HEK293 (cell line): ENCODE results near the gene USP46.

ENCODE experiments used
- CTCF ChIA-PET: fragments of 350-600 bp; formaldehyde crosslinking; extraction: SDS; loops from one replicate; lab custom pipeline; 2021; ENCODE audit warnings: antibody characterized with exemption; lab: Yijun Ruan, JAX
- POLR2A ChIA-PET: fragments of 300-600 bp; formaldehyde crosslinking; extraction: SDS; loops from one replicate; lab custom pipeline; 2020; ENCODE audit warnings: antibody characterized with exemption, inconsistent platforms; lab: Yijun Ruan, JAX
- H3K27ac ChIP-seq: fragments of 200-500 bp; sonication (Bioruptor generic); 2 replicates; pipeline ENCODE4 v1.5.1; 2014; ENCODE audit warnings: low read depth, low read length, control low read depth, inconsistent platforms; ENCODE audit errors: extremely low read depth
- H3K36me3 ChIP-seq, 2 experiments: fragments of 200-500 bp in 1 of 2; sonication (Bioruptor generic) in 1 of 2; 1 replicate in 1 of 2; 2 replicates in 1 of 2; pipeline ENCODE4 v1.5.1; 2014 to 2017; ENCODE audit warnings: inconsistent platforms in 2 of 2, low read length in 2 of 2; ENCODE audit not compliant: control insufficient read depth in 2 of 2, insufficient read depth in 1 of 2
- H3K4me1 ChIP-seq: fragments of 200-500 bp; sonication (Bioruptor generic); 2 replicates; pipeline ENCODE4 v1.5.1; 2014; ENCODE audit warnings: mild to moderate bottlenecking, low read length, inconsistent platforms; ENCODE audit not compliant: control insufficient read depth, insufficient read depth
- H3K4me3 ChIP-seq: 2 replicates; pipeline ENCODE4 v1.5.1; 2011; ENCODE audit warnings: low read depth, mild to moderate bottlenecking, control low read depth, low read length, moderate library complexity
- H3K9me3 ChIP-seq: fragments of 200-500 bp; sonication (Bioruptor generic); 2 replicates; pipeline ENCODE4 v1.5.1; 2014; ENCODE audit warnings: low read depth, low read length, inconsistent platforms; ENCODE audit not compliant: control insufficient read depth, insufficient read depth
- KLF10 ChIP-seq: fragments of 450-650 bp; IDR thresholded peaks from 2 replicates; pipeline ENCODE4 v1.5.1; 2018; ENCODE audit warnings: missing biosample characterization, mild to moderate bottlenecking, missing genetic modification characterization
- KLF16 ChIP-seq: fragments of 450-650 bp; formaldehyde crosslinking; IDR thresholded peaks from 2 replicates; pipeline ENCODE4 v1.5.1; 2017; ENCODE audit warnings: missing biosample characterization, missing genetic modification characterization
- KLF7 ChIP-seq: fragments of 450-650 bp; formaldehyde crosslinking; IDR thresholded peaks from 2 replicates; pipeline ENCODE4 v1.5.1; 2016; ENCODE audit warnings: missing biosample characterization, missing genetic modification characterization, borderline replicate concordance
- SALL2 ChIP-seq: fragments of 450-650 bp; formaldehyde crosslinking; IDR thresholded peaks from 2 replicates; pipeline ENCODE4 v1.5.0; 2017; ENCODE audit warnings: missing biosample characterization, mild to moderate bottlenecking, missing genetic modification characterization, borderline replicate concordance
- TCF7L2 ChIP-seq: IDR thresholded peaks from 2 replicates; pipeline ENCODE4 v1.6.1; 2011; ENCODE audit warnings: low read depth, mild to moderate bottlenecking, inconsistent platforms, low read length, moderate library complexity, borderline replicate concordance
- YY1 ChIP-seq: fragments of 450-650 bp; formaldehyde crosslinking; IDR thresholded peaks from 2 replicates; pipeline ENCODE4 v1.5.1; 2018; ENCODE audit warnings: missing biosample characterization, missing genetic modification characterization
- YY2 ChIP-seq: fragments of 450-650 bp; formaldehyde crosslinking; IDR thresholded peaks from 2 replicates; pipeline ENCODE4 v1.5.1; 2016; ENCODE audit warnings: missing biosample characterization, missing genetic modification characterization
- ZBTB1 ChIP-seq: fragments of 450-650 bp; formaldehyde crosslinking; IDR thresholded peaks from 2 replicates; pipeline ENCODE4 v1.5.1; 2016; ENCODE audit warnings: missing biosample characterization, missing genetic modification characterization
- ZBTB20 ChIP-seq: fragments of 450-650 bp; formaldehyde crosslinking; IDR thresholded peaks from 2 replicates; pipeline ENCODE4 v1.5.1; 2016; ENCODE audit warnings: missing biosample characterization, missing genetic modification characterization
- ZBTB7A ChIP-seq: fragments of 450-650 bp; formaldehyde crosslinking; IDR thresholded peaks from 2 replicates; pipeline ENCODE4 v1.5.1; 2016; ENCODE audit warnings: low read depth, missing biosample characterization, missing genetic modification characterization
- ZFP41 ChIP-seq: fragments of 450-650 bp; formaldehyde crosslinking; IDR thresholded peaks from 2 replicates; pipeline ENCODE4 v1.5.1; 2016; ENCODE audit warnings: missing biosample characterization, missing genetic modification characterization, borderline replicate concordance
- ZFP69B ChIP-seq: fragments of 450-650 bp; formaldehyde crosslinking; IDR thresholded peaks from 2 replicates; pipeline ENCODE4 v1.5.1; 2016; ENCODE audit warnings: missing biosample characterization, missing genetic modification characterization
- ZIC2 ChIP-seq: fragments of 450-650 bp; formaldehyde crosslinking; IDR thresholded peaks from 2 replicates; pipeline ENCODE4 v1.5.1; 2016; ENCODE audit warnings: missing biosample characterization, missing genetic modification characterization
- ZNF140 ChIP-seq: fragments of 450-650 bp; formaldehyde crosslinking; IDR thresholded peaks from 2 replicates; pipeline ENCODE4 v1.5.1; 2016; ENCODE audit warnings: missing biosample characterization, missing genetic modification characterization
- ZNF174 ChIP-seq: fragments of 450-650 bp; formaldehyde crosslinking; IDR thresholded peaks from 2 replicates; pipeline ENCODE4 v1.5.0; 2017; ENCODE audit warnings: missing biosample characterization, mild to moderate bottlenecking, missing genetic modification characterization
- ZNF23 ChIP-seq: fragments of 450-650 bp; formaldehyde crosslinking; IDR thresholded peaks from 2 replicates; pipeline ENCODE4 v1.5.1; 2016; ENCODE audit warnings: missing biosample characterization, missing genetic modification characterization, borderline replicate concordance
- ZNF248 ChIP-seq: fragments of 450-650 bp; formaldehyde crosslinking; IDR thresholded peaks from 2 replicates; pipeline ENCODE4 v1.5.1; 2017; ENCODE audit warnings: missing biosample characterization, missing genetic modification characterization
- ZNF302 ChIP-seq: fragments of 450-650 bp; formaldehyde crosslinking; IDR thresholded peaks from 2 replicates; pipeline ENCODE4 v1.5.1; 2016; ENCODE audit warnings: missing biosample characterization, missing genetic modification characterization, low read depth
- ZNF350 ChIP-seq: fragments of 450-650 bp; formaldehyde crosslinking; IDR thresholded peaks from 2 replicates; pipeline ENCODE4 v1.5.0; 2017; ENCODE audit warnings: missing biosample characterization, mild to moderate bottlenecking, missing genetic modification characterization
- ZNF37A ChIP-seq: fragments of 450-650 bp; IDR thresholded peaks from 2 replicates; pipeline ENCODE4 v1.5.1; 2018; ENCODE audit warnings: missing biosample characterization, missing genetic modification characterization
- ZNF48 ChIP-seq: fragments of 450-650 bp; formaldehyde crosslinking; IDR thresholded peaks from 2 replicates; pipeline ENCODE4 v1.5.1; 2016; ENCODE audit warnings: missing biosample characterization, missing genetic modification characterization
- ZNF544 ChIP-seq: fragments of 450-650 bp; formaldehyde crosslinking; IDR thresholded peaks from 2 replicates; pipeline ENCODE4 v1.5.0; 2017; ENCODE audit warnings: missing biosample characterization, missing genetic modification characterization
- ZNF560 ChIP-seq: fragments of 450-650 bp; formaldehyde crosslinking; IDR thresholded peaks from 2 replicates; pipeline ENCODE4 v1.5.1; 2017; ENCODE audit warnings: missing biosample characterization, missing genetic modification characterization, borderline replicate concordance
- ZNF561 ChIP-seq: fragments of 450-650 bp; IDR thresholded peaks from 2 replicates; pipeline ENCODE4 v1.5.1; 2018; ENCODE audit warnings: missing biosample characterization, missing genetic modification characterization, borderline replicate concordance
- ZNF624 ChIP-seq: fragments of 450-650 bp; formaldehyde crosslinking; IDR thresholded peaks from 2 replicates; pipeline ENCODE4 v1.5.1; 2017; ENCODE audit warnings: missing biosample characterization, missing genetic modification characterization
- ZNF626 ChIP-seq: fragments of 450-650 bp; sonication (Bioruptor Pico); formaldehyde crosslinking; IDR thresholded peaks from 2 replicates; pipeline ENCODE4 v1.5.1; 2018; ENCODE audit warnings: missing biosample characterization, missing genetic modification characterization, inconsistent platforms
- ZNF707 ChIP-seq: fragments of 450-650 bp; formaldehyde crosslinking; IDR thresholded peaks from 2 replicates; pipeline ENCODE4 v1.5.1; 2016; ENCODE audit warnings: missing biosample characterization, missing genetic modification characterization
- ZNF777 ChIP-seq: fragments of 450-650 bp; formaldehyde crosslinking; IDR thresholded peaks from 2 replicates; pipeline ENCODE4 v1.5.1; 2017; ENCODE audit warnings: missing biosample characterization, missing genetic modification characterization, borderline replicate concordance
- ZNF792 ChIP-seq: fragments of 450-650 bp; formaldehyde crosslinking; IDR thresholded peaks from 2 replicates; pipeline ENCODE4 v1.5.1; 2016; ENCODE audit warnings: missing biosample characterization, missing genetic modification characterization
- ZXDB ChIP-seq: fragments of 450-650 bp; formaldehyde crosslinking; IDR thresholded peaks from 2 replicates; pipeline ENCODE4 v1.5.1; 2016; ENCODE audit warnings: missing biosample characterization, missing genetic modification characterization
- TF ChIP-seq, protein P1 (sequence below): fragments of 450-650 bp; formaldehyde crosslinking; conservative IDR thresholded peaks from 2 replicates; pipeline ENCODE4 v1.5.1; 2016; ENCODE audit warnings: low read depth, missing biosample characterization, missing genetic modification characterization
- TF ChIP-seq, protein P2 (sequence below): fragments of 450-650 bp; formaldehyde crosslinking; IDR thresholded peaks from 2 replicates; pipeline ENCODE4 v1.5.1; 2017; ENCODE audit warnings: missing biosample characterization, missing genetic modification characterization
- TF ChIP-seq, protein P3 (sequence below): fragments of 450-650 bp; formaldehyde crosslinking; IDR thresholded peaks from 2 replicates; pipeline ENCODE4 v1.5.1; 2016; ENCODE audit warnings: missing biosample characterization, missing genetic modification characterization

USP46 gene

DNA sequence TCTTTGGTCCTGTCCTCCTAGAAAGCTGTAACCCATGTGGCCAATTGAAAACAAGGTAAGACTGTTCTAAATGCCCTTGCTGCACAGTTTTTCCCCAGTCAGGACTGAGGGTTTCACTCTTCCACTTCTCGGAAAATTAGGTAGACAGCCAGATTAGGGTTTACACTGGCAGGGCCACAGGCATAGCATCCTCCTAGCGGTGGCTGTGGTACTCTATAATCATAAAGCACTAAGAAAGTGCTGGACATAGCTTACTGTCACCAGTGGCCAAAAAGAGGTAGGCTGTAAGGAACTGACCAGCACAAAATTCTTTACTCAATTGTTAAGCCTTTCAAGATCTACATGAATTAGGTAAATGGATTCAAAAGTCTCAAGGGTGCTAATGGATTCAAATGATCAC is 11.6 kb upstream of the USP46 start:
- Histone ChIP-seq H3K36me3 (no peaks in the 10 kb centered on the region), H3K4me1 (no peaks in the 10 kb centered on the region), H3K9me3 (no peaks in the 10 kb centered on the region), H3K4me3 (no peak overlapping the region), H3K27ac (no peak overlapping the region)
- ChIA-PET POLR2A (no interaction called here), CTCF (no interaction called here)
- no peak for TF ChIP-seq ZNF174 (tag by site-specific recombination)
- TF ChIP-seq ZNF302 (tag by site-specific recombination), result no peak
- no peak for TF ChIP-seq ZNF777 (tag by site-specific recombination)
- no peak for TF ChIP-seq ZNF624 (tag by site-specific recombination)
- no peak for TF ChIP-seq ZIC2 (tag by site-specific recombination)
- no peak for TF ChIP-seq KLF16 (tag by site-specific recombination)
- TF ChIP-seq TCF7L2, result no peak
- TF ChIP-seq YY1 (tag by site-specific recombination), result no peak
- TF ChIP-seq, protein P1, sequence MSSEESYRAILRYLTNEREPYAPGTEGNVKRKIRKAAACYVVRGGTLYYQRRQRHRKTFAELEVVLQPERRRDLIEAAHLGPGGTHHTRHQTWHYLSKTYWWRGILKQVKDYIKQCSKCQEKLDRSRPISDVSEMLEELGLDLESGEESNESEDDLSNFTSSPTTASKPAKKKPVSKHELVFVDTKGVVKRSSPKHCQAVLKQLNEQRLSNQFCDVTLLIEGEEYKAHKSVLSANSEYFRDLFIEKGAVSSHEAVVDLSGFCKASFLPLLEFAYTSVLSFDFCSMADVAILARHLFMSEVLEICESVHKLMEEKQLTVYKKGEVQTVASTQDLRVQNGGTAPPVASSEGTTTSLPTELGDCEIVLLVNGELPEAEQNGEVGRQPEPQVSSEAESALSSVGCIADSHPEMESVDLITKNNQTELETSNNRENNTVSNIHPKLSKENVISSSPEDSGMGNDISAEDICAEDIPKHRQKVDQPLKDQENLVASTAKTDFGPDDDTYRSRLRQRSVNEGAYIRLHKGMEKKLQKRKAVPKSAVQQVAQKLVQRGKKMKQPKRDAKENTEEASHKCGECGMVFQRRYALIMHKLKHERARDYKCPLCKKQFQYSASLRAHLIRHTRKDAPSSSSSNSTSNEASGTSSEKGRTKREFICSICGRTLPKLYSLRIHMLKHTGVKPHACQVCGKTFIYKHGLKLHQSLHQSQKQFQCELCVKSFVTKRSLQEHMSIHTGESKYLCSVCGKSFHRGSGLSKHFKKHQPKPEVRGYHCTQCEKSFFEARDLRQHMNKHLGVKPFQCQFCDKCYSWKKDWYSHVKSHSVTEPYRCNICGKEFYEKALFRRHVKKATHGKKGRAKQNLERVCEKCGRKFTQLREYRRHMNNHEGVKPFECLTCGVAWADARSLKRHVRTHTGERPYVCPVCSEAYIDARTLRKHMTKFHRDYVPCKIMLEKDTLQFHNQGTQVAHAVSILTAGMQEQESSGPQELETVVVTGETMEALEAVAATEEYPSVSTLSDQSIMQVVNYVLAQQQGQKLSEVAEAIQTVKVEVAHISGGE (tag by site-specific recombination), result no peak

DNA sequence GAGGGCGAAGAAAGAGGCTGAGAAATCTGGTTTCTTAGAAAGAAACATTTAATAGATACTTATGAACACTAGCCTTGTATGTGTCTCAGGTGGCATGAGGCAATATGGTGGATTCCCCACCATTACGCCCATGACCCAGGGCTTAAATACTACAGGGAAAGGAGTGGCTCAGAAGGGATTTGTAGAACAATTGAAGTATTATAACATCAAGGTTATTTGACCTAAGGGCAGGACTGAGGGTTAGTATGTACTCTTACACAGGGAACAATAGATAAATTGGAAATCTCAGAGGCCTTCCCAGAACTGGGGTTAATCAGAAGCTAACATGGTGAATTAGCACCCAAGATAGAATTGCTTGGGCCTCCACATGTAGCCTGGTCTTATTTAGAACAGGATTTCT is 11.0 kb upstream of the USP46 start:
- CTCF ChIA-PET, result no interaction called here
- no peak overlapping the region for H3K27ac ChIP-seq

DNA sequence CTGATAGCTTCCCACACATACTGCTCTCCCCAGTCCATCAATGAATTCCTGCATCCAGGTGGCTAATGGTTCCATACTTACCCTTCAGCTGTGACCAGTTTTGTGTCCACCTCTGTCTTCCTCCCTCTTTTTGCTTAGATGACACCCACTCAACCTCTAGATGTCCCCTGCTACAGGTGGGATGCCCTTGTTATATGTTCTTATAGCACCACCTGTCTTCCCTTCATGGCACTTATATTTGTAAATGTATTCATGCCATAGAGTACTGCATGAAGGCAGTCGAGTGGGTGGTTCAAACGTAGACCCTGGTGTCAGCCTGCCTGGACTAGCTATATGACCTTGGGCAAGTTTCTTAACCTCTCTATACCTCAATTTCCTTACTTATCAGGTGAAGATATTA is 6.5 kb upstream of the USP46 start:
- H3K4me3 ChIP-seq, result no peak overlapping the region
- ChIA-PET POLR2A (no interaction called here), CTCF (interaction anchor here (0.7 to 1.2 kb wide), 5 partner anchors 10 to 289 kb away, joined by 3 to 4 read pairs (median 3); no protein-coding TSS in a partner anchor)
- H3K27ac ChIP-seq, result no peak overlapping the region
- H3K36me3 ChIP-seq, result peaks cover 0 to 3% of the 10 kb centered on the region in 2 experiments; a peak in 1 of 3 replicates
- H3K9me3 ChIP-seq, result no peaks in the 10 kb centered on the region
- no peaks in the 10 kb centered on the region for H3K4me1 ChIP-seq
- TF ChIP-seq ZNF140, result no peak
- TF ChIP-seq ZFP69B (tag by site-specific recombination), result no peak
- no peak for TF ChIP-seq ZNF707 (tag by site-specific recombination)
- TF ChIP-seq ZXDB (tag by site-specific recombination), result no peak
- TF ChIP-seq ZNF23 (tag by site-specific recombination), result no peak
- no peak for TF ChIP-seq ZNF302 (tag by site-specific recombination)
- TF ChIP-seq ZNF37A (tag by site-specific recombination), result no peak
- no peak for TF ChIP-seq ZBTB20 (tag by site-specific recombination)
- no peak for TF ChIP-seq ZNF248 (tag by site-specific recombination)
- no peak for TF ChIP-seq YY2 (tag by site-specific recombination)
- no peak for TF ChIP-seq ZIC2 (tag by site-specific recombination)
- no peak for TF ChIP-seq ZFP41 (tag by site-specific recombination)
- TF ChIP-seq, protein P2, sequence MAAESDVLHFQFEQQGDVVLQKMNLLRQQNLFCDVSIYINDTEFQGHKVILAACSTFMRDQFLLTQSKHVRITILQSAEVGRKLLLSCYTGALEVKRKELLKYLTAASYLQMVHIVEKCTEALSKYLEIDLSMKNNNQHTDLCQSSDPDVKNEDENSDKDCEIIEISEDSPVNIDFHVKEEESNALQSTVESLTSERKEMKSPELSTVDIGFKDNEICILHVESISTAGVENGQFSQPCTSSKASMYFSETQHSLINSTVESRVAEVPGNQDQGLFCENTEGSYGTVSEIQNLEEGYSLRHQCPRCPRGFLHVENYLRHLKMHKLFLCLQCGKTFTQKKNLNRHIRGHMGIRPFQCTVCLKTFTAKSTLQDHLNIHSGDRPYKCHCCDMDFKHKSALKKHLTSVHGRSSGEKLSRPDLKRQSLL (tag by site-specific recombination), result no peak
- no peak for TF ChIP-seq ZNF174 (tag by site-specific recombination)

More for the DNA sequence above, 11.0 kb upstream of the USP46 start:
- H3K36me3 ChIP-seq, result no peaks in the 10 kb centered on the region
- no peaks in the 10 kb centered on the region for H3K4me1 ChIP-seq
- POLR2A ChIA-PET, result no interaction called here
- no peaks in the 10 kb centered on the region for H3K9me3 ChIP-seq
- H3K4me3 ChIP-seq, result no peak overlapping the region
- TF ChIP-seq ZBTB7A (tag by site-specific recombination) (no peak), SALL2 (tag by site-specific recombination) (no peak), KLF7 (tag by site-specific recombination) (no peak), ZNF561 (no peak), ZBTB20 (tag by site-specific recombination) (no peak), ZIC2 (tag by site-specific recombination) (no peak), ZNF37A (tag by site-specific recombination) (no peak), ZXDB (tag by site-specific recombination) (no peak), ZNF626 (tag by site-specific recombination) (no peak), ZNF624 (tag by site-specific recombination) (no peak), ZNF350 (tag by site-specific recombination) (no peak), ZNF544 (tag by site-specific recombination) (no peak), ZNF792 (tag by site-specific recombination) (no peak), ZNF48 (tag by site-specific recombination) (no peak), KLF10 (no peak), ZNF560 (tag by site-specific recombination) (no peak), ZBTB1 (tag by site-specific recombination) (no peak), ZNF140 (no peak)
- TF ChIP-seq, protein P3, sequence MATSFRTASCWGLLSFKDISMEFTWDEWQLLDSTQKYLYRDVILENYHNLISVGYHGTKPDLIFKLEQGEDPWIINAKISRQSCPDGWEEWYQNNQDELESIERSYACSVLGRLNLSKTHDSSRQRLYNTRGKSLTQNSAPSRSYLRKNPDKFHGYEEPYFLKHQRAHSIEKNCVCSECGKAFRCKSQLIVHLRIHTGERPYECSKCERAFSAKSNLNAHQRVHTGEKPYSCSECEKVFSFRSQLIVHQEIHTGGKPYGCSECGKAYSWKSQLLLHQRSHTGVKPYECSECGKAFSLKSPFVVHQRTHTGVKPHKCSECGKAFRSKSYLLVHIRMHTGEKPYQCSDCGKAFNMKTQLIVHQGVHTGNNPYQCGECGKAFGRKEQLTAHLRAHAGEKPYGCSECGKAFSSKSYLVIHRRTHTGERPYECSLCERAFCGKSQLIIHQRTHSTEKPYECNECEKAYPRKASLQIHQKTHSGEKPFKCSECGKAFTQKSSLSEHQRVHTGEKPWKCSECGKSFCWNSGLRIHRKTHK, result no peak
- TF ChIP-seq, all 188 proteins: peak for 0
